Peyer's patch (tissue), 4 donors: Measurements from ENCODE around the gene GLRA1.

ENCODE experiments used
- CTCF ChIP-seq, 6 experiments: fragments of 450-650 bp in 4 of 6; fragments of 200-600 bp in 2 of 6; sonication (generic) in 1 of 6; IDR thresholded peaks; one replicate each; pipeline ENCODE4 v1.5.1; 2017 to 2019; ENCODE audit warnings: antibody characterized with exemption in 6 of 6, mild to moderate bottlenecking in 3 of 6, moderate library complexity in 1 of 6
- POLR2A ChIP-seq, 2 donors: fragments of 450-650 bp; IDR thresholded peaks; one replicate each; pipeline ENCODE4 v1.5.1; 2017; ENCODE audit warnings: antibody characterized with exemption in 2 of 2, mild to moderate bottlenecking in 2 of 2, moderate library complexity in 2 of 2

GRCh38 chr5:151787817-151788216, 136.8 kb downstream of the GLRA1 start:
- TF ChIP-seq POLR2A (IDR thresholded peaks at IDR 0.05) = no peak
- no peak for TF ChIP-seq CTCF (IDR thresholded peaks at IDR 0.05)
